Measurements from ENCODE around the gene CENPX.

DNA sequence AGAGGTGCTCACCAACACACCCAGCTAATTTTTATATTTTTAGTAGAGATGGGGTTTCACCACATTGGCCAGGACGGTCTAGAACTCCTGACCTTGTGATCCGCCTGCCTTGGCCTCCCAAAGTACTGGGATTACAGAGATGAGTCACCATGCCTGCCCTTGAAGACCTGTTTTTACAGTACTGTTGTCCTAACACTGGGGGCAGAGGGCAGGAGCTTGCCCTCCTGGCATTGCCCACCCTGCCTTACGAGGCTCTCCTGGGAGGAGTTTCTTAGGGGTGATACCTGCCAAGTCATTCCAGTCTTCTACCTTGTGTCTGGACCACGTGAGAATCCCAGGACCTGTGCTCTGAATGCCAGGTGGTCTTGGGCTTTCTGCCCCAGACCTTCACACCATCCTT lies 42.6 kb downstream of the CENPX start:
- TF ChIP-seq, protein P1, sequence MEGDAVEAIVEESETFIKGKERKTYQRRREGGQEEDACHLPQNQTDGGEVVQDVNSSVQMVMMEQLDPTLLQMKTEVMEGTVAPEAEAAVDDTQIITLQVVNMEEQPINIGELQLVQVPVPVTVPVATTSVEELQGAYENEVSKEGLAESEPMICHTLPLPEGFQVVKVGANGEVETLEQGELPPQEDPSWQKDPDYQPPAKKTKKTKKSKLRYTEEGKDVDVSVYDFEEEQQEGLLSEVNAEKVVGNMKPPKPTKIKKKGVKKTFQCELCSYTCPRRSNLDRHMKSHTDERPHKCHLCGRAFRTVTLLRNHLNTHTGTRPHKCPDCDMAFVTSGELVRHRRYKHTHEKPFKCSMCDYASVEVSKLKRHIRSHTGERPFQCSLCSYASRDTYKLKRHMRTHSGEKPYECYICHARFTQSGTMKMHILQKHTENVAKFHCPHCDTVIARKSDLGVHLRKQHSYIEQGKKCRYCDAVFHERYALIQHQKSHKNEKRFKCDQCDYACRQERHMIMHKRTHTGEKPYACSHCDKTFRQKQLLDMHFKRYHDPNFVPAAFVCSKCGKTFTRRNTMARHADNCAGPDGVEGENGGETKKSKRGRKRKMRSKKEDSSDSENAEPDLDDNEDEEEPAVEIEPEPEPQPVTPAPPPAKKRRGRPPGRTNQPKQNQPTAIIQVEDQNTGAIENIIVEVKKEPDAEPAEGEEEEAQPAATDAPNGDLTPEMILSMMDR (optimal IDR thresholded peaks at IDR 0.05 in 1 of 3, IDR thresholded peaks at IDR 0.05 in 1 of 3, conservative IDR thresholded peaks at IDR 0.05 in 1 of 3; ENCODE audit: extremely low read depth in 1 of 3, insufficient read depth in 2 of 3, low read length in 3 of 3), result no peak
- TF ChIP-seq EZH2 (IDR thresholded peaks at IDR 0.05; ENCODE audit: low read length), result no peak
